Retinal pigment epithelial cell (primary cell): ENCODE data around the gene TTYH2.

Experiments used
- DNase-seq: peaks from one replicate; pipeline ENCODE4 v3.0.0-alpha.2; 2010; ENCODE audit warnings: low read depth
- H3K4me3 ChIP-seq: 2 replicates; pipeline ENCODE4 v1.5.1; 2011; ENCODE audit warnings: mild to moderate bottlenecking, low read length, control low read depth, moderate library complexity
- TF ChIP-seq, protein P1 (sequence below): conservative IDR thresholded peaks from 2 replicates; pipeline ENCODE4 v1.5.1; 2011; ENCODE audit warnings: low read depth, low read length, control low read depth, inconsistent platforms

The TTYH2 gene

DNA sequence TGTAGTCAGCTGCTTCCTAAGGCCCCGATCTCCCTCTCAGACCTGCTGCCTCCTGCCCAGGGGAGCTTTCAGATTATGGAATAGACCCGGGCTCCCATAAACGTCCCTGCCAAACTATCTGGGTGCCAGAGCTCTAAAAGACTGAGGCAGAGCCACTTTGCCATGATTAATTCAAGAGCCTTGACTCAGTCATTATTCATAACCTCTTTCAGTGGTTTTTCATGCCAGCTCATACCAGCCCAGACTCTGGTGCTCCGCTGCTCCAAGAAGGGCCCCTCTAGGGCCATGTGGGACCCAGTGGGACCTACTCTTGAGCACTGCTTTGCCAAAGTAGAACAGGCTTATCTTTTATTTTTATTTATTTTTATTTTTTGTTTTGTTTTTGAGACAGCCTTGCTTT is 84.6 kb downstream of the TTYH2 start:
- no peak for DNase-seq

DNA sequence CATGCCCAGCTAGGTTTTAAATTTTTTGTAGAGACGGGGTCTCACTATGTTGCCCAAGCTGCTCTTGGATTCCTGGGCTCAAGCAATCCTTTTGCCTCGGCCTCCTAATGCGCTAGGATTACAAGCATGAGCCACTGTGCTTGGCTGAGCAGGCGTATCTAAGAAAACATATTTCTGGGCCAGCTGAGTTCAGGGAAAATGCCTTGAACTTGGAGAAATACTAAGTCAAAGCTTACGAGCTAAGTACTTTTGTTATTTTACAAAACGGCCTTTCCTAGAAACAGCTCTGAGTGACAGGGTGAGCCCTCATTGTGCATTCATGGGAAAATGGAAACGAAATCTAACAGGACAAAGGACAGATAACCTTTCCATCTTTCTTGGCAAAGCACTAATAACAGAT is 85.4 kb downstream of the TTYH2 start:
- DNase-seq: no peak
- H3K4me3 ChIP-seq: no peak overlapping the region
- TF ChIP-seq, protein P1, sequence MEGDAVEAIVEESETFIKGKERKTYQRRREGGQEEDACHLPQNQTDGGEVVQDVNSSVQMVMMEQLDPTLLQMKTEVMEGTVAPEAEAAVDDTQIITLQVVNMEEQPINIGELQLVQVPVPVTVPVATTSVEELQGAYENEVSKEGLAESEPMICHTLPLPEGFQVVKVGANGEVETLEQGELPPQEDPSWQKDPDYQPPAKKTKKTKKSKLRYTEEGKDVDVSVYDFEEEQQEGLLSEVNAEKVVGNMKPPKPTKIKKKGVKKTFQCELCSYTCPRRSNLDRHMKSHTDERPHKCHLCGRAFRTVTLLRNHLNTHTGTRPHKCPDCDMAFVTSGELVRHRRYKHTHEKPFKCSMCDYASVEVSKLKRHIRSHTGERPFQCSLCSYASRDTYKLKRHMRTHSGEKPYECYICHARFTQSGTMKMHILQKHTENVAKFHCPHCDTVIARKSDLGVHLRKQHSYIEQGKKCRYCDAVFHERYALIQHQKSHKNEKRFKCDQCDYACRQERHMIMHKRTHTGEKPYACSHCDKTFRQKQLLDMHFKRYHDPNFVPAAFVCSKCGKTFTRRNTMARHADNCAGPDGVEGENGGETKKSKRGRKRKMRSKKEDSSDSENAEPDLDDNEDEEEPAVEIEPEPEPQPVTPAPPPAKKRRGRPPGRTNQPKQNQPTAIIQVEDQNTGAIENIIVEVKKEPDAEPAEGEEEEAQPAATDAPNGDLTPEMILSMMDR: no peak

More for the DNA sequence above, 84.6 kb downstream of the TTYH2 start:
- H3K4me3 ChIP-seq: no peak overlapping the region
- TF ChIP-seq, protein P1: no peak

DNA sequence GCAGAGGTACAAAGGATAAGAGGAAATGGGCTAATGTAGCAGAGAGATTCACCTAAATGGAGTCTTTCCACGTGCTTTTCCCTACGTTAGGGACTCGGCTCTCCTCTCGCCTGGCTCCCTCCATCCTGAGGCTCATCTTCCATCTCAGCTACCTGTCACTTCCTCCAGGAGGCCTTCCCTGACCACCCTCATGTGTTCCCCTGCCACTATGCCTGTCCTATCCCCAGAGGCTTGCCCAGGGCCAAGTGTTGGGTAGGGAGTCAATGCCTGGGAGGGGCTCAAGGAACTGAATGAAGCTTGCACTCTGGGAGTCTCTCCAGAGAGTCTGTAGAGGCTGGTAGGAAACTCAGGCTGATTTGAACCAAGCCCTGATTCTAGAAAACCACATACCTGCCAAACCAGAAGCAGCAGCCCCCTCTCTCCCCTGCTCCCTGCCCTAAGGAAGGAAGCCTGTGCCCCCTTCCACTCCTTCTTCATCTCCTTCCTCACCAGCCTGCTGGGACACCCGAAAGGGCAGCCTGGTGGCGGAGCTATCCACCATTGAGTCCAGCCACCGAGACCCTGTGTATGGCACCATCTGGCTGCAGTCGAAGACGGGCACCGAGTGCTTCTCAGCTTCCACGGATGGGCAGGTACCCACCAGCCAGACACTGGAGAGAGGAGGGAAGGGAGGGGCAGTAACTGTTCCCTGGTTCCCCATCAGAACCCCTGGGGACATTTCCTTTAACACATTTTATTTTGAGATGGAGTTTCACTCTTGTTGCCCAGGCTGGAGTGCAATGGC is 86.0 kb downstream of the TTYH2 start:
- TF ChIP-seq, protein P1: no peak
- no peak for DNase-seq
- H3K4me3 ChIP-seq: no peak overlapping the region

DNA sequence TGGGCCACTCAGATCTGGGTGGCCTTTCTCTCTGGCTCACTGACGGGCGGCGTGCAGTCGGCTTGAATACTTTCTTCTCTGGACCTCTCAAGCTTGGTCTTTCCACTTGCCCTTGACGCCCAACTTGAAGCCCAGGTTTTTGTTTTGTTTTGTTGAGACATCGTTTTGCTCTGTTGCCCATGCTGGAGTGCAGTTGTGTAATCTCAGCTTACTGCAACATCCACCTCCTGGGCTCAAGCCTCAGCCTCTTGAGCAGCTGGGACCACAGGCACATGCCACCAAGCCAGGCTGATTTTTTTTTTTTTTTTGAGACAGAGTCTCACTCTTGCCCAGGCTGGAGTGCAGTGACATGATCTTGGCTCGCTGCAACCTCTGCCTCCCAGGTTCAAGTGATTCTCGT is 89.9 kb downstream of the TTYH2 start:
- TF ChIP-seq, protein P1: no peak
- H3K4me3 ChIP-seq: no peak overlapping the region
- no peak for DNase-seq

DNA sequence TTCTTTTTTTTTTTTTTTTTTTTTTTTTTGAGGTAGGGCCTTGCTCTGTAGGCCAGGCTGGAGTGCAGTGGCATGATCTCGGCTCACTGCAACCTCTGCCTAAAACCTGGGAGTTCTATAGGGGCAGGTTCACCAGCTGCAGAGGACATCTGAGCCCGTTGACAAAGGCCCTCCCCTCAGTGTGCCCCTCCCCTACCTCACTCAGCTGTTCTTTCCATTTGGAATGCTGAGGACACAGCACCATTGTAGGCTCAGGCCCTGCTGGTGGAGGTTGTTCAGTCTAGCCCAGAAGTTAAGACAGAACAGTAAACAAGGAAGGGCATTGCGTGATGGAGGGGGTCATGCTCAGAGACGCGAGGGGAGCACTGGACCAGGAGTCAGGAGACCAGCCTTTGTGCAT is 90.8 kb downstream of the TTYH2 start:
- no peak overlapping the region for H3K4me3 ChIP-seq
- no peak for DNase-seq
- TF ChIP-seq, protein P1: no peak

DNA sequence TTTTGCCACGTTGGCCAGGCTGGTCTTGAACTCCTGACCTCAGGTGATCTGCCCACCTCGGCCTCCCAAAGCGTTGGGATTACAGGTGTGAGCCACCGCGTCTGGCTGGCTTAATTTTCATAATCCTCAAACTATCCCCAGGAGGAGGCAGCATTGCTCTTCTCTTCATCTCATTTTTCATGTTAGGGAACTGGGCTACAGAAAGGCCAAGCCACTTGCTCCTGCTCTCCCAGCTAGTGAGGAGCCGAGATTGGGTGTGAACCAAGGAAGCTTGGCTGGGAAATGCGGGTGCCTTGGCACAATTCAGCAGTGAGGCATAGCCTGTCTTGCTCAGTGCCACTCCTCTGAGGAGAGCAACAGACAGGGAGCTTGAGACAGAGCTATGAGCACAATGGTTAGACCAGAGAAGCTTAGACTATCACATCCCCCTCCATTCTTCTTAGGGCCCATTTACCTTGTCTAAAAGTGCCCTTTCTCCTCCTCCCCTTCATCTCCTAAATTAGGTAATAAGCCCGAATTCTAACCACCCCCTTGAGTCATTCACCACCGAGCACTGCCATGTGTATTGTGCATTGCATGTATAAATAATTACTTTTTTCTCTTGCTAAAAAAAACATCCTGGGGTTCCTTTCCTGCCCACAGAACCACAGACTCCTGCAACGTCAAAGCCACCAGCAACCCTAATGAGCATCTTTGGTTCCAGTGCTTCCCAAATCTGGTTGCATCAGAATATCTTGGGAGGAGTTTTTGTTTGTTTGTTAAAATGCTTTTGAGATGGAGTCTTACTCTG is 92.7 kb downstream of the TTYH2 start:
- DNase-seq: no peak
- no peak overlapping the region for H3K4me3 ChIP-seq
- TF ChIP-seq, protein P1: no peak
